Stomach smooth muscle (tissue), 2 donors: Measurements from ENCODE around the gene FLYWCH2.
A peak's percentile ranks its signal among the peaks of the same experiment; 100 is the strongest.

Experiments used
- H3K27ac ChIP-seq: one replicate; pipeline ENCODE4 v1.7.0; 2013; ENCODE audit warnings: mild to moderate bottlenecking, low read length, inconsistent platforms
- H3K27me3 ChIP-seq, 2 donors: one replicate each; pipeline ENCODE4 v1.7.0; 2013; ENCODE audit warnings: low read length in 2 of 2; ENCODE audit not compliant: insufficient read depth in 2 of 2, control insufficient read depth in 1 of 2
- H3K36me3 ChIP-seq, 2 donors: one replicate each; pipeline ENCODE4 v1.7.0; 2013; ENCODE audit warnings: low read length in 2 of 2; ENCODE audit not compliant: control insufficient read depth in 2 of 2, insufficient read depth in 2 of 2
- H3K4me1 ChIP-seq: one replicate; pipeline ENCODE4 v1.7.0; 2013; ENCODE audit warnings: low read length; ENCODE audit not compliant: control insufficient read depth, insufficient read depth
- H3K4me3 ChIP-seq, 2 donors: one replicate each; pipeline ENCODE4 v1.7.0; 2013; ENCODE audit warnings: low read length in 2 of 2
- H3K9ac ChIP-seq, 2 donors: one replicate each; pipeline ENCODE4 v1.7.0; 2013; ENCODE audit warnings: low read length in 2 of 2, mild to moderate bottlenecking in 1 of 2
- H3K9me3 ChIP-seq, 2 donors: one replicate each; pipeline ENCODE4 v1.7.0; 2013; ENCODE audit warnings: low read length in 2 of 2; ENCODE audit not compliant: control insufficient read depth in 2 of 2
- donor health status: healthy.
- donor health status: Pancreatic carcinoma.

Gene FLYWCH2

DNA sequence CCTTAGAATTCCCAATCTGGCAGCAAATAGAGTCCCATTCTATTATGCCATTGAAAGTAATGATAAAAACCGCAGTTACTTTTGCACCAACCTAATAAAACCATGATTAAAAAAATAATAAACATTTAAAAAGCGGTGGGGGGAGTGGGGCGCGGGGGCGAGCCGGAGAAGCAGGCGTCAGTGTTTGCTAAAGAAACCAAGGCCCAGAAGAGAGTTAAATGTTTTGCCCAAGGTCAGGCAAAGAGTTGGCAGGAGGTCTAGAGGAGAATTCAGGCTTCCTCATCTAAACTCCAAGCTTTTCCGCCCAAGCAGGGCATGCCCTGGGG is 15.4 kb upstream of the FLYWCH2 start:
- Histone ChIP-seq H3K9me3 (no peaks in the 10 kb centered on the region), H3K4me1 (peaks cover 3% of the 10 kb centered on the region), H3K4me3 (peak overlapping the region; percentile 83 to 96), H3K36me3 (no peaks in the 10 kb centered on the region), H3K9ac (peak overlapping the region; percentile 79 to 93), H3K27me3 (no peaks in the 10 kb centered on the region), H3K27ac (peak overlapping the region; percentile 90)

- Histone ChIP-seq H3K27ac (peak overlapping the region; percentile 90), H3K4me3 (peak overlapping the region; percentile 83 to 96), H3K9ac (peak overlapping the region; percentile 79 to 93), H3K4me1 (peaks cover 3% of the 10 kb centered on the region), H3K36me3 (no peaks in the 10 kb centered on the region), H3K9me3 (no peaks in the 10 kb centered on the region), H3K27me3 (no peaks in the 10 kb centered on the region)
These were observed 14.8 kb upstream of the FLYWCH2 start for GRCh38 chr16:2867987-2868789.

- no peak overlapping the region for H3K27ac ChIP-seq
- H3K27me3 ChIP-seq = no peaks in the 10 kb centered on the region
- H3K4me3 ChIP-seq = no peak overlapping the region
- peaks cover 5% of the 10 kb centered on the region for H3K4me1 ChIP-seq
- H3K9me3 ChIP-seq = no peaks in the 10 kb centered on the region
- H3K9ac ChIP-seq = no peak overlapping the region
- no peaks in the 10 kb centered on the region for H3K36me3 ChIP-seq
These were observed 11.1 kb upstream of the FLYWCH2 start for GRCh38 chr16:2871926-2872325.

DNA sequence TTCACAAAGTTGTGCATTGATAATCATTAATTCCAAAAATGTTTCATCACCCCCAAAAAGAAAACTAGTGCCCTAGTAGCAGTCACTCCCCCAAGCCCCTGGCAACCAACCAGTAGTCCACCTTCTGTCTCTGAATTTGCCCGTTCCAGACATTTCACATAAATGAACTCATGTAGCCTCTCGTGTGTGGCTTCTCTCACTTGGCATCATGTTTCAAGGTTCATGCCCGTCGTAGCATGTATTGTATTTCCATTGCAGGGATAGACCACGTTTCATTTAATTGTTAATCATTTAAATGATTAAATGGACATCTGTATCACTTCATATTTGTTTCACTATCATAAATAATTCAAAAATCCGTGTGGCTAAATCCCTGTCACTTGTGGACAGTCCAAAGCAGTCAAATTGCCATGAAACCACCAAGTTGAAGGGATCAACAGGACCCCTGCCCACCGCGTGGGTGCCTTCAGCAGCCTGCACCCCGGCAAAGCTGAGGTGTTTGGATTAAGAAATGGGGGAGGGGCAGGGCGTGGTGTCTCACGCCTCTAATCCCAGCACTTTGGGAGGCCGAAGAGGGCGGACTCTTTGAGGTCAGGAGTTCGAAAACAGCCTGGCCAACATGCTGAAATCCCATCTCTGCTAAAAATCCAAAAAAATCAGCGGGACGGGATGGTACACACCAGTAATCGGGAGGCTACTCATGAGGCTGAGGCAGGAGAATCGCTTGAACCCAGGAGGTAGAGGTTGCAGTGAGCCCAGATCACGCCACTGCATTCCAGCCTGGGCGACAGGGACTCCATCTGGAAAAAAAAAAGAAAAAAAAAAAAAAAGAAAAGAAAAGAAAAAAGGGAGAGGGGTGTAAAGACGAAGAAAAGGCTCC is 8.7 kb upstream of the FLYWCH2 start:
- Histone ChIP-seq H3K9ac (peak overlapping the region in 1 of 2 donors; percentile 37), H3K36me3 (no peaks in the 10 kb centered on the region), H3K27ac (no peak overlapping the region), H3K4me1 (peaks cover 2% of the 10 kb centered on the region), H3K9me3 (no peaks in the 10 kb centered on the region), H3K4me3 (peak overlapping the region in 1 of 2 donors; percentile 15), H3K27me3 (no peaks in the 10 kb centered on the region)

DNA sequence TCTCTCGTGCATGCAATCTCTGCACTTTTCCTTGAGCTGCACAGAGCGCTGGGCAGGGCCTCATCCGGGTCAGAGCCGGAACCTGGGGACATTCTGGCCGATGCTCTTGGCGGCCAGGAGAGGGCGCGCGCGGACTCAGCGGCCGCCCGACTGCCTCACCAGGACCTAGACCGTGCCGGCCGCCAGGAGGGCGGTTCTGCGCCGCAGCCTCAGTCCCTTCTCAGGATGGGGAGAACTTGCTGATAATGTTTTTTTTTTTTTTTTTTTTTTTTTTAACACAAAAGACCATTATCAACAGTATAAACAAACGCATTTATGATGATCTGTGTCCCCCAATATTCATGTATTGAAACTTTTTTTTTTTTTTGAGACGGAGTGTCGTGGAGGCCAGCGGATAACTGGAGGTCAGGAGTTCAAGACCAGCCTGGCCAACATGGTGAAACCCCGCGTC is 8.1 kb upstream of the FLYWCH2 start:
- Histone ChIP-seq H3K27me3 (no peaks in the 10 kb centered on the region), H3K4me3 (no peak overlapping the region), H3K9me3 (no peaks in the 10 kb centered on the region), H3K27ac (no peak overlapping the region), H3K4me1 (peaks cover 2% of the 10 kb centered on the region), H3K9ac (no peak overlapping the region), H3K36me3 (no peaks in the 10 kb centered on the region)

DNA sequence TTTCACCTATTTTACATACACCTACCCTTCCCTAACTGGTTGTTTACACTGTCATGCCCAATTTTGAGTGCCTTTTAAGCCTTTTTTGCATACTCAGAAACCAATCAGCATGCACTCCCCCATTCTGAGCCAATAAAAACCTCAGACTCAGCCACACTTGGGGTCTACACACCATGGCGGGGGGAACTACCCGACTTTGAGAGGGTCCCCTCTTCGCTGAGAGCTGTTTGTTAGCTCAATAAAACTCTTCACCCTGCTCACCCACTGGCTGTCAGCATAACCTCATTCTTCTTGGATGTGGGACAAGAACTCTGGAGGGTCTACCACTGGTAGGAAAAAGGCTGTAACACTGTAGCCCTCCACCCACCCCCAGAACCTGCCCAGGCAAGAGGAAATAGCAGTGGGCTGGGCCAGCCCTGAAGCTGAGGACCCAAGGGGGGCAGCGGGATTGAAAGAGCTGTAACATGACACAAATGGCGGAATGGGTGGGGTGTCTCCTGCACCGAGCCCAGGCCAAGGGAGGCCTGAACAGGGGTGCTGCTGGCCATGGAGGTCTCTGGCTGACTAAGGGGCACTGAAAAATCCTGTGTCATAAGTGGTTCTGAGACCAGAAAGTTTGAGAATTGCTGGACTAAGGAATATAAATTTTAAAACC is 3.0 kb upstream of the FLYWCH2 start:
- H3K27ac ChIP-seq = no peak overlapping the region
- H3K4me3 ChIP-seq = no peak overlapping the region
- peaks cover 15% of the 10 kb centered on the region for H3K4me1 ChIP-seq
- H3K36me3 ChIP-seq = no peaks in the 10 kb centered on the region
- H3K9ac ChIP-seq = no peak overlapping the region
- no peaks in the 10 kb centered on the region for H3K9me3 ChIP-seq
- H3K27me3 ChIP-seq = no peaks in the 10 kb centered on the region

GRCh38 chr16:2881783-2882649 is 999 bp upstream of the FLYWCH2 start:
- Histone ChIP-seq H3K9ac (peak overlapping the region in 1 of 2 donors; percentile 92), H3K4me1 (peaks cover 15% of the 10 kb centered on the region), H3K27me3 (no peaks in the 10 kb centered on the region), H3K36me3 (no peaks in the 10 kb centered on the region), H3K27ac (peak overlapping the region; percentile 92), H3K9me3 (no peaks in the 10 kb centered on the region), H3K4me3 (peak overlapping the region; percentile 86 to 87)

DNA sequence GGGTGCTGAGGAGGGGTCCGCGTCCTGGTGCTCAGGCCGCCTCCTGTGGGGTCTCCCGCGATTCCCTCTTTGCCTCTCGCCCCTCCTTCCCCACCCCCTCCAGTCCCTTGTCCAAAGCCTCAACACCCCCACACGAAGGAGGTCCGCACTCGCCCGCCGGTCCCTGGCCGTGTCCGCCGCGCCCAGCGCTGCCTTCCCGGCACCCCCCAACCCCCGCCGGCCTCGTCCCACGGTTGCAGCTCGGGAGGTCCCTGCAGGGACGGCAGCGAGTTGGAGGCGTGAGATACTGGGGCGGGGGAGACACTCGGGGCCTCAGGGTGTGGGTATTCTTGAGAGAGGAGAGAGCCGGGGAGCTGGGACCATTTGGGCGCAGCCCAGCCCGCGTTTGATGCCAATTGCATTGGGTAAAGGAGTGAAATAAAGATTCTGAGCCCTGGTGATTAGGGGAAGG is 468 bp downstream of the FLYWCH2 start:
- Histone ChIP-seq H3K27me3 (no peaks in the 10 kb centered on the region), H3K9ac (peak overlapping the region; percentile 87 to 92), H3K27ac (peak overlapping the region; percentile 92), H3K9me3 (no peaks in the 10 kb centered on the region), H3K36me3 (no peaks in the 10 kb centered on the region), H3K4me1 (peaks cover 15% of the 10 kb centered on the region), H3K4me3 (peak overlapping the region; percentile 86 to 87)

GRCh38 chr16:2884041-2884451 is 1.0 kb downstream of the FLYWCH2 start:
- Histone ChIP-seq H3K9me3 (no peaks in the 10 kb centered on the region), H3K27ac (peak overlapping the region; percentile 92), H3K27me3 (no peaks in the 10 kb centered on the region), H3K4me3 (peak overlapping the region; percentile 86 to 87), H3K36me3 (no peaks in the 10 kb centered on the region), H3K9ac (peak overlapping the region; percentile 87 to 92), H3K4me1 (peaks cover 15% of the 10 kb centered on the region)

DNA sequence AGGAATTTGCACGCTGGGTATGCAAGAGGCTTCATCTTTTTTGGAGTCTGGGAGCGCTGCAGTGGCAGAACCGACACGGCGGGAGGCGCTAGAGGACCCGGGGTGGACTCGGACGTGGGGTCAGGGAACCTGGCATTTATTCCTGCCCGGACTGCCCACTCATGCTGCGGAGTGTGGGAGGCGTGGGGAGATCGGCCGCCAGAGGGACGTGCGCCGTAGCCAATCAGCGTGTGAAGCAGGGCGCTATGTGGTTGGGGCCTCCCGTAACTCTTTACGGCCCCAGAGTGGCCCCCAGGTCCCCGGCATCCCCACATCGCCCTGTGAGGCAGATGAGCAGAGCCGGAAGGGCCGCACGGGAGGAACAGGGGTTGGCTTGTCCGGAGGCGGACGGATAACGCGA is 11.2 kb downstream of the FLYWCH2 start:
- H3K9me3 ChIP-seq = no peaks in the 10 kb centered on the region
- no peak overlapping the region for H3K4me3 ChIP-seq
- H3K27ac ChIP-seq = no peak overlapping the region
- peaks cover 0 to 5% of the 10 kb centered on the region in 2 donors for H3K36me3 ChIP-seq
- H3K27me3 ChIP-seq = no peaks in the 10 kb centered on the region
- H3K9ac ChIP-seq = no peak overlapping the region
- no peaks in the 10 kb centered on the region for H3K4me1 ChIP-seq
